Heart right ventricle (tissue), 16 donors: Measurements from ENCODE around the gene HMGB3. TPM values are rescaled to one million over a fixed set of nuclear protein-coding genes. Genes with fewer than 3 reads are reported as not detected.

ENCODE experiments used
- ATAC-seq, 8 donors: fragments of 200-7000 bp; cut with Tn5 transposase; one replicate each; pipeline ENCODE4 v1.9.1; 2020; ENCODE audit warnings: mild to moderate bottlenecking in 8 of 8, moderate library complexity in 8 of 8, moderate number of reproducible peaks in 1 of 8
- DNase-seq, 2 donors: peaks; one replicate each; pipeline ENCODE4 v3.0.0-alpha.2; 2020
- H3K27ac ChIP-seq, 10 donors: fragments of 200-600 bp; sonication (generic) in 2 of 10; one replicate each; pipeline versions ENCODE4 v1.5.0 to v1.8.0; 2020 to 2022; ENCODE audit warnings: mild to moderate bottlenecking in 3 of 10
- H3K27me3 ChIP-seq, 7 donors: fragments of 200-600 bp; one replicate each; pipeline ENCODE4 v1.8.0; 2021 to 2022; ENCODE audit warnings: mild to moderate bottlenecking in 2 of 7
- H3K36me3 ChIP-seq, 9 donors: fragments of 200-600 bp; sonication (generic) in 1 of 9; one replicate each; pipeline versions ENCODE4 v1.5.0 to v1.8.0; 2020 to 2022; ENCODE audit warnings: mild to moderate bottlenecking in 2 of 9
- H3K4me1 ChIP-seq, 9 donors: fragments of 200-600 bp; sonication (generic) in 1 of 9; one replicate each; pipeline versions ENCODE4 v1.5.0 to v1.8.0; 2020 to 2022; ENCODE audit warnings: mild to moderate bottlenecking in 4 of 9
- H3K4me3 ChIP-seq, 10 donors: fragments of 200-600 bp; sonication (generic) in 2 of 10; one replicate each; pipeline versions ENCODE4 v1.5.0 to v1.8.0; 2020 to 2022; ENCODE audit warnings: mild to moderate bottlenecking in 7 of 10, moderate library complexity in 2 of 10
- H3K9me3 ChIP-seq, 11 donors: fragments of 200-600 bp in 10 of 11; sonication (generic) in 2 of 11; one replicate each; pipeline versions ENCODE4 v1.5.0 to v1.8.0; 2013 to 2022; ENCODE audit warnings: mild to moderate bottlenecking in 2 of 11, control low read depth in 1 of 11, moderate library complexity in 1 of 11
- WGBS, 2 donors: extraction: QIAGEN DNeasy Blood & Tissue Kit; methylation state at CpG; one replicate each; pipeline ENCODE4 v1.1.7; 2013; ENCODE audit warnings: inconsistent platforms in 1 of 2; 5-methylcytosine and 5-hydroxymethylcytosine counted together
- intact Hi-C, 10 donors: fragments of 100-400 bp; cut with DNase I; formaldehyde crosslinking; loops; one replicate each; pipeline versions ENCODE4 v1.11.1 to v1.14.2; 2022
- polyA plus RNA-seq, 2 donors: library from polyadenylated mRNA; stranded (reverse); fragments of 200-250 nt; gene quantifications; one replicate each; pipeline ENCODE4 v1.2.3, GENCODE V29; 2013
- total RNA-seq, 10 donors: library from RNA; stranded (reverse); fragmentation: NEBNext Ultra II Directional in 3 of 10; extraction: Animal tissue kit (Norgen Biotek cat#: 25700) in 3 of 10; gene quantifications; one replicate each; pipeline versions ENCODE4 v1.2.1 to v1.2.4, GENCODE V29; 2021 to 2023
- TF ChIP-seq, protein P1 (sequence below), 9 donors: fragments of 200-600 bp; sonication (generic) in 2 of 9; IDR thresholded peaks; one replicate each; pipeline versions ENCODE4 v1.5.0 to v1.8.0; 2021 to 2022; ENCODE audit warnings: antibody characterized with exemption in 9 of 9, mild to moderate bottlenecking in 5 of 9, moderate library complexity in 1 of 9
- donor health status: Arrhythmogenic right ventricular cardiomyopathy.
- donor health status: ischemic (EF 13 %, LVEDD 7.1; RV severe dilation, severe dysfunction).
- donor health status: healthy with polysubstance abuse.
- donor health status: DM: no; HTN: yes; CAD: no.
- donor health status: DM: no; HTN: no; CAD: no.
- donor health status: ischemic (EF 25% LVEDD 6.9; RV normal size, moderate dysfunction).
- donor health status: ischemic (EF 25% LVEDD 5.7; RV mildly dilated, moderate dysfunction).
- donor health status: healthy.
- donor health status: DM: yes; HTN: yes; CAD: no.
- donor health status: Ischemic cardiomyopathy.
- donor health status: ischemic (EF 35%, LVEDD 5.7; RV mildly dilated, moderate dysfunction).
- donor health status: nonischemic (EF 11% LVEDD 7.7; RV severe dilation, severe dysfunction).
- donor health status: DM: yes; HTN: yes; CAD: no.
- donor health status: PGD.
- donor health status: ischemic (EF 29% LVEDD 5.4; RV normal size, mild dysfunction).
- donor health status: nonischemic (EF 23%, LVEDD 6.1; RV moderate dilation, normal function).

HMGB3 gene
- total and polyA plus RNA-seq, 12 donors = 5.1 to 16.4 (median 13.4) TPM

GRCh38 chrX:150936556-150936955 lies 46.6 kb upstream of the HMGB3 start:
- H3K9me3 ChIP-seq = peaks cover 0 to 4% (median 0%) of the 10 kb centered on the region in 11 donors
- H3K36me3 ChIP-seq = no peaks in the 10 kb centered on the region
- WGBS, 2 donors = 55 to 61% methylated on average over 6 of the region's 6 CpGs
- no peaks in the 10 kb centered on the region for H3K4me1 ChIP-seq
- DNase-seq (no peak), ATAC-seq (no peak)
- H3K27ac ChIP-seq = no peak overlapping the region
- no peak overlapping the region for H3K4me3 ChIP-seq
- TF ChIP-seq, protein P1, sequence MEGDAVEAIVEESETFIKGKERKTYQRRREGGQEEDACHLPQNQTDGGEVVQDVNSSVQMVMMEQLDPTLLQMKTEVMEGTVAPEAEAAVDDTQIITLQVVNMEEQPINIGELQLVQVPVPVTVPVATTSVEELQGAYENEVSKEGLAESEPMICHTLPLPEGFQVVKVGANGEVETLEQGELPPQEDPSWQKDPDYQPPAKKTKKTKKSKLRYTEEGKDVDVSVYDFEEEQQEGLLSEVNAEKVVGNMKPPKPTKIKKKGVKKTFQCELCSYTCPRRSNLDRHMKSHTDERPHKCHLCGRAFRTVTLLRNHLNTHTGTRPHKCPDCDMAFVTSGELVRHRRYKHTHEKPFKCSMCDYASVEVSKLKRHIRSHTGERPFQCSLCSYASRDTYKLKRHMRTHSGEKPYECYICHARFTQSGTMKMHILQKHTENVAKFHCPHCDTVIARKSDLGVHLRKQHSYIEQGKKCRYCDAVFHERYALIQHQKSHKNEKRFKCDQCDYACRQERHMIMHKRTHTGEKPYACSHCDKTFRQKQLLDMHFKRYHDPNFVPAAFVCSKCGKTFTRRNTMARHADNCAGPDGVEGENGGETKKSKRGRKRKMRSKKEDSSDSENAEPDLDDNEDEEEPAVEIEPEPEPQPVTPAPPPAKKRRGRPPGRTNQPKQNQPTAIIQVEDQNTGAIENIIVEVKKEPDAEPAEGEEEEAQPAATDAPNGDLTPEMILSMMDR (IDR thresholded peaks at IDR 0.05) = no peak
- intact Hi-C loops = no loop called here
- no peaks in the 10 kb centered on the region for H3K27me3 ChIP-seq

DNA sequence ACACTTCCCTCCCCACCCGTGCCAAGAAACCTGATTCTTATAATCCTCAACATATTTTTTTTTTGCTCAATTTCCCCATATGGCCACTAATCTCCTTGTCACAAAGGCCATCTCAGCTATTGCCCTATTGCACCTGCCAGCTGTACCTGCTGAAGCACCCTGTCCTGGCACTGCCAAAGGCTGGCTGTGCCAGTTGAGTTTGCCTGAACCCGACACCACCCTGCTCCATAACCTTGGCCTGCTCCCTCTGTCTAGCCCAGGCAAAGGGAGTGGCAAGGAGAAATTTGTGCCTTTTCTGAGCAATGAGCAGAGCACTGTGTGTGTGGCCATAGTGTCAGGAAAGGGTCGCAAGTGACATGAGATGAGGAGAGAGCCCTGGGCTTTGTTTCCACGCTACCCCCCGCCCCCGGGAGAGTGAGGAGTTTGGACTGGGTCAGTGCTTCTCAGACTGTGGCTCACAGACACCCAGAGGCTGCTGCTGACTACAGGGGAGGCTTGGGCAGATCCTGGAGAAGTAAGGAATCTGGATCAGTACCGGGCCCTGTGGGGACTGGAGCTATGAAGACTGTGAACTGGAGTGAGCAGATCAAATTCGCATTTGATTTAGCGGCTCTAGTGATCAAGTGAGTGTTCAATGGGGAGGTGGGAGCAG lies 42.2 kb upstream of the HMGB3 start:
- H3K27me3 ChIP-seq = no peaks in the 10 kb centered on the region
- DNase-seq (no peak), ATAC-seq (no peak)
- no peaks in the 10 kb centered on the region for H3K36me3 ChIP-seq
- H3K27ac ChIP-seq = no peak overlapping the region
- no peaks in the 10 kb centered on the region for H3K4me1 ChIP-seq
- no peak overlapping the region for H3K4me3 ChIP-seq
- peaks cover 0 to 4% (median 0%) of the 10 kb centered on the region in 11 donors for H3K9me3 ChIP-seq
- WGBS, 2 donors = 80 to 83% methylated on average over 9 of the region's 9 CpGs
- intact Hi-C loops = no loop called here
- TF ChIP-seq, protein P1 (IDR thresholded peaks at IDR 0.05) = no peak

GRCh38 chrX:150941580-150941979 lies 41.6 kb upstream of the HMGB3 start:
- Histone ChIP-seq H3K36me3 (no peaks in the 10 kb centered on the region), H3K27ac (no peak overlapping the region), H3K27me3 (no peaks in the 10 kb centered on the region), H3K4me1 (no peaks in the 10 kb centered on the region), H3K9me3 (peaks cover 0 to 4% (median 0%) of the 10 kb centered on the region in 11 donors), H3K4me3 (no peak overlapping the region)
- TF ChIP-seq, protein P1 (IDR thresholded peaks at IDR 0.05) = no peak
- no peak for ATAC-seq
- WGBS, 2 donors = 13 to 18% methylated on average over 2 of the region's 2 CpGs
- intact Hi-C loops = no loop called here
- no peak for DNase-seq

DNA sequence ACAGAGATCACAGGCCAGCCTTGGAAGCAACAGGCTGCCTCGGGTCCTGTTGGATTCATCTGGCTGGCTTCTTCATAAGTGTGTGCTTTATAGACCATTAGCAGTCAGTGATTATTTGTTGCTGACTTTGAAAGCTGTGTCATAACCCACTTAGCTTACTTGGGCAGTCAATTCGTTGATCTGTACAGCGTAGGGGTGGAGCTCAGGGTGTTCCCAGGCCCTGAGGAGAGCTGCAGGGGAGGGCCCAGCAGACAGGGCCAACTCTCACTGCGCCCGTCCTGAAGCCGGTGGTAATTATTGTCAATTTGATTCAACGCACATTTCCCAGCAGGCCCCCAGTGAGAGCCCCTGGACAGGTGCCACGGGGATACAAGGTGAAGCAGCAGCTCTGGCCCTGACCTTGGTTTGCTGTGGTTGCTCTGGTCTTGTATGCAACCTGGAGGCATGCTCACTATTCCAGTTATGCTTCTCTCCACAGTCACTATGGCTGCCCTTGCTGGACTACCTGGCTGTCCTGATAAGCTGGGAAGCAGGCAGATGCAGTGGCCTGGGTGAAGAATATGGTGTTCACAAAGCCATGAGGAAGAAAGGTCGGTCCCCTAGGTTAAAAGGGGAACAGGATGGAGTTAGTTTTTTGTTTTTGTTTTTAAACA lies 40.1 kb upstream of the HMGB3 start:
- intact Hi-C loops = no loop called here
- 70 to 73% methylated on average over 9 of the region's 9 CpGs for WGBS, 2 donors
- H3K9me3 ChIP-seq = no peaks in the 10 kb centered on the region
- no peaks in the 10 kb centered on the region for H3K36me3 ChIP-seq
- no peak overlapping the region for H3K4me3 ChIP-seq
- H3K27me3 ChIP-seq = peaks cover 0 to 7% (median 0%) of the 10 kb centered on the region in 7 donors
- H3K4me1 ChIP-seq = no peaks in the 10 kb centered on the region
- no peak overlapping the region for H3K27ac ChIP-seq
- ATAC-seq (peak in 2 of 8 donors; percentile 46 to 53), DNase-seq (no peak)
- TF ChIP-seq, protein P1 (IDR thresholded peaks at IDR 0.05) = no peak
